IMR-90 (cell line): Measurements from ENCODE around the gene ADGRF3. TPM values are rescaled to one million over a fixed set of nuclear protein-coding genes. Genes with fewer than 3 reads are reported as not detected.
A peak's percentile ranks its signal among the peaks of the same experiment; 100 is the strongest.

Experiments
- ATAC-seq: fragments of 200-7000 bp; cut with Tn5 transposase; 2 replicates; pipeline ENCODE4 v1.9.1; 2020; ENCODE audit warnings: low read depth, mild to moderate bottlenecking, moderate library complexity
- BruUV-seq: library from RNA; stranded (reverse); fragments of 400-500 nt; replicated peaks from 2 replicates; lab custom pipeline; 2021; lab: Mats Ljungman, UMichigan
- CTCF ChIA-PET: fragments of 300-600 bp; formaldehyde crosslinking; extraction: SDS; loops from one replicate; lab custom pipeline; 2021; ENCODE audit warnings: antibody characterized with exemption; lab: Yijun Ruan, JAX
- POLR2A ChIA-PET: fragments of 300-600 bp; sonication (Branson Sonifier 250); formaldehyde crosslinking; loops from one replicate; lab custom pipeline; 2022; ENCODE audit warnings: antibody characterized with exemption; ENCODE audit not compliant: unreplicated experiment; lab: Charles Lee
- DNase-seq: peaks from one replicate; pipeline ENCODE4 v3.0.0; 2013
- H2AFZ ChIP-seq: replicated peaks from 2 replicates; pipeline ENCODE3; 2013; ENCODE audit warnings: low read length, mild to moderate bottlenecking; ENCODE audit not compliant: poor library complexity
- H2AK5ac ChIP-seq: 2 replicates; pipeline ENCODE4 v1.6.1; 2013; ENCODE audit warnings: low read depth, low read length, inconsistent platforms
- H2AK9ac ChIP-seq: replicated peaks from 2 replicates; pipeline ENCODE3; 2013; ENCODE audit warnings: mild to moderate bottlenecking, low read depth, low read length, moderate library complexity; ENCODE audit not compliant: poor library complexity
- H2BK120ac ChIP-seq: 2 replicates; pipeline ENCODE4 v1.6.1; 2013; ENCODE audit warnings: low read depth, low read length, inconsistent platforms
- H2BK15ac ChIP-seq: 3 replicates; pipeline ENCODE4 v1.6.1; 2013; ENCODE audit warnings: low read depth, low read length, inconsistent platforms
- H2BK20ac ChIP-seq: 2 replicates; pipeline ENCODE4 v1.6.1; 2013; ENCODE audit warnings: low read depth, mild to moderate bottlenecking, inconsistent platforms, low read length, moderate library complexity
- H2BK5ac ChIP-seq: 2 replicates; pipeline ENCODE4 v1.6.1; 2013; ENCODE audit warnings: mild to moderate bottlenecking, low read depth, low read length, inconsistent platforms; ENCODE audit not compliant: poor library complexity, severe bottlenecking
- H3K14ac ChIP-seq: replicated peaks from 2 replicates; pipeline ENCODE4 v1.6.1; 2013; ENCODE audit warnings: low read depth, low read length, inconsistent platforms
- H3K18ac ChIP-seq: 2 replicates; pipeline ENCODE4 v1.6.1; 2013; ENCODE audit warnings: low read depth, low read length, control low read depth
- H3K23ac ChIP-seq: 2 replicates; pipeline ENCODE4 v1.6.1; 2013; ENCODE audit warnings: low read depth, low read length, inconsistent platforms
- H3K27ac ChIP-seq: 2 replicates; pipeline ENCODE4 v1.5.1; 2013; ENCODE audit warnings: mild to moderate bottlenecking, control low read depth, low read length; ENCODE audit not compliant: insufficient read depth
- H3K27me3 ChIP-seq: 2 replicates; pipeline ENCODE4 v1.6.1; 2013; ENCODE audit warnings: low read length; ENCODE audit not compliant: control insufficient read depth, insufficient read depth
- H3K36me3 ChIP-seq: 2 replicates; pipeline ENCODE4 v1.6.1; 2013; ENCODE audit warnings: low read length, mixed read lengths; ENCODE audit not compliant: control insufficient read depth, insufficient read depth
- H3K4ac ChIP-seq: 2 replicates; pipeline ENCODE4 v1.6.1; 2013; ENCODE audit warnings: low read depth, low read length, inconsistent platforms
- H3K4me1 ChIP-seq: 2 replicates; pipeline ENCODE4 v1.6.1; 2013; ENCODE audit warnings: low read length, mixed read lengths; ENCODE audit not compliant: control insufficient read depth, insufficient read depth
- H3K4me2 ChIP-seq: 2 replicates; pipeline ENCODE4 v1.6.1; 2013; ENCODE audit warnings: low read depth, mild to moderate bottlenecking, control low read depth, low read length, moderate library complexity
- H3K4me3 ChIP-seq: 2 replicates; pipeline ENCODE4 v1.5.1; 2013; ENCODE audit warnings: low read depth, mild to moderate bottlenecking, control low read depth, low read length, moderate library complexity; ENCODE audit not compliant: insufficient read depth
- H3K56ac ChIP-seq: 2 replicates; pipeline ENCODE4 v1.6.1; 2013; ENCODE audit warnings: low read length, inconsistent platforms; ENCODE audit not compliant: insufficient read depth; ENCODE audit errors: extremely low read depth
- H3K79me1 ChIP-seq, 2 experiments: 2 replicates each; pipeline ENCODE4 v1.6.1; 2013; ENCODE audit warnings: low read length in 2 of 2, inconsistent platforms in 1 of 2, low read depth in 1 of 2
- H3K9ac ChIP-seq: 2 replicates; pipeline ENCODE4 v1.6.1; 2013; ENCODE audit warnings: low read depth, low read length, control low read depth
- H3K9me1 ChIP-seq: 2 replicates; pipeline ENCODE4 v1.6.1; 2013; ENCODE audit warnings: low read length, inconsistent platforms; ENCODE audit not compliant: insufficient read depth
- H3K9me3 ChIP-seq: 2 replicates; pipeline ENCODE4 v1.6.1; 2013; ENCODE audit warnings: low read length; ENCODE audit not compliant: control insufficient read depth, insufficient read depth
- H4K20me1 ChIP-seq: 2 replicates; pipeline ENCODE4 v1.6.1; 2013; ENCODE audit warnings: low read length, inconsistent platforms; ENCODE audit not compliant: insufficient read depth
- H4K5ac ChIP-seq: 2 replicates; pipeline ENCODE4 v1.6.1; 2013; ENCODE audit warnings: mild to moderate bottlenecking, low read depth, low read length, control low read depth
- H4K8ac ChIP-seq, 2 experiments: 2 replicates each; pipeline ENCODE4 v1.6.1; 2013; ENCODE audit warnings: low read depth in 2 of 2, low read length in 2 of 2, control low read depth in 1 of 2, inconsistent platforms in 1 of 2
- H4K91ac ChIP-seq: 2 replicates; pipeline ENCODE4 v1.6.1; 2013; ENCODE audit warnings: low read depth, low read length, inconsistent platforms; ENCODE audit not compliant: insufficient read depth
- CHD1 ChIP-seq: IDR thresholded peaks from 2 replicates; pipeline ENCODE4 v1.6.1; 2012; ENCODE audit warnings: low read depth, low read length, improper control_type of control experiment
- MAZ ChIP-seq: IDR thresholded peaks from 2 replicates; pipeline ENCODE4 v1.6.1; 2012; ENCODE audit warnings: low read depth, mild to moderate bottlenecking, low read length, improper control_type of control experiment, moderate library complexity, borderline replicate concordance
- POLR2A ChIP-seq: IDR thresholded peaks from 2 replicates; pipeline ENCODE4 v1.6.1; 2012; ENCODE audit warnings: mild to moderate bottlenecking, low read depth, low read length
- RCOR1 ChIP-seq: IDR thresholded peaks from 2 replicates; pipeline ENCODE4 v1.6.1; 2012; ENCODE audit warnings: mild to moderate bottlenecking, low read length, improper control_type of control experiment; ENCODE audit not compliant: insufficient replicate concordance
- RFX5 ChIP-seq: IDR thresholded peaks from 2 replicates; pipeline ENCODE4 v1.8.0; 2012; ENCODE audit warnings: low read depth, mild to moderate bottlenecking, low read length, moderate library complexity
- SMC3 ChIP-seq: fragments of 150-350 bp; IDR thresholded peaks from 2 replicates; pipeline ENCODE4 v1.6.1; 2016; ENCODE audit warnings: low read depth, mild to moderate bottlenecking, antibody characterized with exemption, low read length, moderate library complexity
- WGBS, 2 experiments: methylation state at CpG; one replicate each; pipeline versions ENCODE4 v1.1.5 to v1.1.7; 2013; ENCODE audit warnings: missing lambda C conversion rate in 2 of 2; ENCODE audit not compliant: insufficient read length in 1 of 2; ENCODE audit errors: extremely low coverage in 2 of 2; 5-methylcytosine and 5-hydroxymethylcytosine counted together
- dilution Hi-C: fragments of 300-500 bp; cut with HindIII; formaldehyde crosslinking; loops from one replicate; pipeline ENCODE4 v1.14.3; 2018; ENCODE audit warnings: low sequenced_read_pairs; ENCODE audit not compliant: unreplicated experiment
- in situ Hi-C: fragments of 300-500 bp; cut with MboI; formaldehyde crosslinking; loops from 3 replicates; pipeline ENCODE4 v1.14.3; 2019; ENCODE audit warnings: low sequenced_read_pairs, inconsistent platforms, mixed read lengths
- intact Hi-C: fragments of 100-400 bp; cut with micrococcal nuclease; formaldehyde crosslinking; loops from 2 replicates; pipeline ENCODE4 v1.10.0; 2022
- polyA plus RNA-seq, 3 experiments: library from polyadenylated mRNA; depleted of rRNA; stranded (reverse); fragments of >200 nt; gene quantifications; 2 replicates each; pipeline ENCODE4 v1.2.3, GENCODE V29; 2012; ENCODE audit warnings: low replicate concordance in 1 of 3
- total RNA-seq: library from RNA; depleted of rRNA; stranded (reverse); fragments of >200 nt; gene quantifications from 2 replicates; pipeline ENCODE4 v1.2.3, GENCODE V29; 2012
- TF ChIP-seq, protein P1 (sequence below): fragments of 150-350 bp; IDR thresholded peaks from 2 replicates; pipeline ENCODE4 v1.6.1; 2017; ENCODE audit warnings: mild to moderate bottlenecking, antibody characterized with exemption, low read length, low read depth

ADGRF3 gene
- total and polyA plus RNA-seq, 2 of the 4 experiments (the other 2 are of a cell fraction) = 0.15 TPM; not detected in 1

DNA sequence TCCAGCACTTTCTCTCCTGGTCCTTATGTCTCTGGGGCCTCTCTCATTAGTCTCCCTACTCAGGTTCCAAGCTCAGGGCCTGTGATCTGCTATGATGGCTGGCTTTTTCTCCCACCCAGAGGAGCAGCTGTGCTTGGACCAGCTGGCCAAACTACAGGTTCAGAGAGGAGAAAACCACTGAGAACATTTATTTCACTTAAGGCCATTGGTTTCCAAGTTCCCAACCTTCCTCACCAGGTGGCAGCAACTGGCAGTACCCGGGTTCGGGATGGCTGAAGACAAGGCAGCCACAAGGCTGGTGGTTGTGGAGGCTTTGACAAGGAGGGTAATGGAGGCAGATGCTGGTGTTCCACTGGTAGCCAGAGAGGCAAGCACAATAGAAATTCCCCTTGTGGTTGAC, 30.5 kb downstream of the ADGRF3 start:
- no peak for ATAC-seq
- H3K4me1 ChIP-seq = no peaks in the 10 kb centered on the region
- no peak overlapping the region for H4K8ac ChIP-seq
- H3K4me3 ChIP-seq = no peak overlapping the region
- no peak overlapping the region for H3K9ac ChIP-seq
- in situ Hi-C loops = no loop called here
- no peak overlapping the region for H2BK120ac ChIP-seq
- no peak overlapping the region for H2AK5ac ChIP-seq
- BruUV-seq = no TSS peak
- H2BK20ac ChIP-seq = no peak overlapping the region
- no peak overlapping the region for H2BK15ac ChIP-seq
- H3K56ac ChIP-seq = no peak overlapping the region
- no peaks in the 10 kb centered on the region for H3K36me3 ChIP-seq
- no peak overlapping the region for H3K27ac ChIP-seq
- ChIA-PET POLR2A (no interaction called here), CTCF (interaction anchor here (0.5 kb wide), 1 partner anchor 362 kb away, joined by 3 read pairs; no protein-coding TSS in a partner anchor)
- H3K79me1 ChIP-seq = no peaks in the 10 kb centered on the region
- no peaks in the 10 kb centered on the region; the same call in 1 of the 2 replicates for H3K9me1 ChIP-seq
- TF ChIP-seq CHD1 (no peak), POLR2A (no peak), RCOR1 (no peak), SMC3 (0 out of 2 replicates have a peak, but pooled peaks have one; percentile 8), MAZ (no peak), RFX5 (no peak)
- TF ChIP-seq, protein P1, sequence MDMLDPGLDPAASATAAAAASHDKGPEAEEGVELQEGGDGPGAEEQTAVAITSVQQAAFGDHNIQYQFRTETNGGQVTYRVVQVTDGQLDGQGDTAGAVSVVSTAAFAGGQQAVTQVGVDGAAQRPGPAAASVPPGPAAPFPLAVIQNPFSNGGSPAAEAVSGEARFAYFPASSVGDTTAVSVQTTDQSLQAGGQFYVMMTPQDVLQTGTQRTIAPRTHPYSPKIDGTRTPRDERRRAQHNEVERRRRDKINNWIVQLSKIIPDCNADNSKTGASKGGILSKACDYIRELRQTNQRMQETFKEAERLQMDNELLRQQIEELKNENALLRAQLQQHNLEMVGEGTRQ = no peak
- intact Hi-C loops = no loop called here
- no CpG with 5 or more reads among the region's 2 CpGs for WGBS, 2 experiments
- no peak overlapping the region for H2AFZ ChIP-seq
- H4K20me1 ChIP-seq = no peaks in the 10 kb centered on the region
- no peak overlapping the region for H4K5ac ChIP-seq
- no peak overlapping the region for H3K18ac ChIP-seq
- H3K9me3 ChIP-seq = no peaks in the 10 kb centered on the region
- H3K14ac ChIP-seq = no peak overlapping the region
- H3K27me3 ChIP-seq = peaks cover 39% of the 10 kb centered on the region
- dilution Hi-C loops = no loop called here
- DNase-seq = no peak
- H3K4ac ChIP-seq = no peak overlapping the region
- H2AK9ac ChIP-seq = no peak overlapping the region
- H3K23ac ChIP-seq = no peak overlapping the region
- no peak overlapping the region for H2BK5ac ChIP-seq
- no peak overlapping the region for H3K4me2 ChIP-seq
- no peak overlapping the region for H4K91ac ChIP-seq
